GM12892 (cell line): ENCODE data around the gene ADIG.

Experiments used
- POLR2A ChIP-seq: IDR thresholded peaks from 2 replicates; pipeline ENCODE4 v1.6.1; 2011; ENCODE audit warnings: low read depth, low read length, control low read depth
- POLR2AphosphoS5 ChIP-seq: IDR thresholded peaks from 2 replicates; pipeline ENCODE4 v1.6.1; 2011; ENCODE audit warnings: low read depth, low read length, control low read depth
- TAF1 ChIP-seq: IDR thresholded peaks from 2 replicates; pipeline ENCODE4 v1.6.1; 2011; ENCODE audit warnings: low read depth, mild to moderate bottlenecking, control low read depth, low read length, borderline replicate concordance

- no peak for TF ChIP-seq POLR2A
- TF ChIP-seq TAF1 = no peak
- no peak for TF ChIP-seq POLR2AphosphoS5
Observed at GRCh38 chr20:38543014-38543906, 37.7 kb upstream of the ADIG start.
